Liver (tissue), 9 donors: ENCODE results near the gene TMX2. TPM values are rescaled to one million over a fixed set of nuclear protein-coding genes. Genes with fewer than 3 reads are reported as not detected.

Source experiments
- DNase-seq: peaks from one replicate; pipeline ENCODE4 v3.0.0-alpha.2; 2017; ENCODE audit warnings: low spot score
- H3K27ac ChIP-seq, 2 donors: one replicate each; pipeline ENCODE4 v1.7.0; 2013; ENCODE audit warnings: inconsistent platforms in 2 of 2, low read length in 2 of 2, control low read depth in 1 of 2, low read depth in 1 of 2, mild to moderate bottlenecking in 1 of 2
- H3K27me3 ChIP-seq, 4 donors: one replicate each; pipeline versions ENCODE4 v1.6.1 to v1.7.0; 2013; ENCODE audit warnings: low read length in 3 of 4, inconsistent platforms in 1 of 4, mild to moderate bottlenecking in 1 of 4, moderate library complexity in 1 of 4; ENCODE audit not compliant: control insufficient read depth in 4 of 4, insufficient read depth in 4 of 4
- H3K36me3 ChIP-seq, 4 donors: one replicate each; pipeline versions ENCODE4 v1.6.1 to v1.7.0; 2013; ENCODE audit warnings: low read length in 3 of 4, mild to moderate bottlenecking in 3 of 4, low read depth in 1 of 4, moderate library complexity in 1 of 4; ENCODE audit not compliant: control insufficient read depth in 4 of 4, insufficient read depth in 3 of 4
- H3K4me1 ChIP-seq, 4 donors: one replicate each; pipeline versions ENCODE4 v1.6.1 to v1.7.0; 2013; ENCODE audit warnings: low read length in 3 of 4, mild to moderate bottlenecking in 3 of 4, moderate library complexity in 1 of 4; ENCODE audit not compliant: control insufficient read depth in 4 of 4, insufficient read depth in 4 of 4
- H3K4me3 ChIP-seq, 3 donors: one replicate each; pipeline versions ENCODE4 v1.6.1 to v1.7.0; 2013; ENCODE audit warnings: low read length in 3 of 3, control low read depth in 1 of 3, low read depth in 1 of 3, mild to moderate bottlenecking in 1 of 3
- H3K9ac ChIP-seq, 2 donors: one replicate each; pipeline ENCODE4 v1.7.0; 2013; ENCODE audit warnings: low read length in 2 of 2, mild to moderate bottlenecking in 2 of 2, moderate library complexity in 2 of 2, control low read depth in 1 of 2, low read depth in 1 of 2
- H3K9me3 ChIP-seq, 4 donors: one replicate each; pipeline versions ENCODE4 v1.6.1 to v1.7.0; 2013; ENCODE audit warnings: low read length in 3 of 4; ENCODE audit not compliant: control insufficient read depth in 4 of 4
- EGR1 ChIP-seq, 2 donors: IDR thresholded peaks; 2 replicates each; pipeline ENCODE4 v1.6.1; 2016 to 2018; ENCODE audit warnings: antibody characterized with exemption in 2 of 2, low read depth in 2 of 2
- FOXA1 ChIP-seq: IDR thresholded peaks from 2 replicates; pipeline ENCODE4 v1.6.1; 2016; ENCODE audit warnings: antibody characterized with exemption
- HNF4A ChIP-seq, 2 donors: conservative IDR thresholded peaks; 2 replicates each; pipeline ENCODE4 v1.6.1; 2016; ENCODE audit warnings: antibody characterized with exemption in 2 of 2, mild to moderate bottlenecking in 2 of 2
- NR2F2 ChIP-seq: IDR thresholded peaks from 2 replicates; pipeline ENCODE4 v1.6.1; 2016; ENCODE audit warnings: antibody characterized with exemption
- RAD21 ChIP-seq, 2 donors: IDR thresholded peaks; 2 replicates each; pipeline ENCODE4 v1.6.1; 2016; ENCODE audit warnings: antibody characterized with exemption in 2 of 2, mild to moderate bottlenecking in 2 of 2
- RXRA ChIP-seq, 2 donors: IDR thresholded peaks; 2 replicates each; pipeline ENCODE4 v1.6.1; 2017 to 2018; ENCODE audit warnings: antibody characterized with exemption in 2 of 2, mild to moderate bottlenecking in 1 of 2
- WGBS: extraction: QIAGEN DNeasy Blood & Tissue Kit; methylation state at CpG from one replicate; pipeline ENCODE4 v1.1.7; 2013; 5-methylcytosine and 5-hydroxymethylcytosine counted together
- polyA plus RNA-seq, 2 donors: library from polyadenylated mRNA; stranded (reverse) in 1 of 2; unstranded in 1 of 2; fragments of 200-250 nt in 1 of 2; fragments of >200 nt in 1 of 2; fragmentation: Nextera tagmentation in 1 of 2; extraction: Ambion mirVana in 1 of 2; gene quantifications; one replicate each; pipeline versions ENCODE4 v1.2.1 to v1.2.3, GENCODE V29; 2013 to 2015
- total RNA-seq, 2 donors: library from RNA; depleted of rRNA; stranded (reverse); fragments of >200 nt; gene quantifications; one replicate each; pipeline ENCODE4 v1.2.3, GENCODE V29; 2014
- TF ChIP-seq, protein P1 (sequence below): IDR thresholded peaks from 2 replicates; pipeline ENCODE4 v1.6.1; 2016; ENCODE audit warnings: antibody characterized with exemption
- TF ChIP-seq, protein P2 (sequence below): IDR thresholded peaks from 2 replicates; pipeline ENCODE4 v1.6.1; 2016; ENCODE audit warnings: antibody characterized with exemption, mild to moderate bottlenecking
- TF ChIP-seq, protein P3 (sequence below): fragments of 150-350 bp; IDR thresholded peaks from 2 replicates; pipeline ENCODE4 v1.5.1; 2017; ENCODE audit warnings: improper control_type of control experiment, low read depth, low read length; ENCODE audit not compliant: missing input control
- donor health status: healthy.
- donor health status: healthy.
- donor health status: healthy.
- donor health status: healthy.
- donor health status: healthy.

Gene TMX2
- total and polyA plus RNA-seq, 4 donors = 43.3 to 70.9 (median 59.1) TPM

DNA sequence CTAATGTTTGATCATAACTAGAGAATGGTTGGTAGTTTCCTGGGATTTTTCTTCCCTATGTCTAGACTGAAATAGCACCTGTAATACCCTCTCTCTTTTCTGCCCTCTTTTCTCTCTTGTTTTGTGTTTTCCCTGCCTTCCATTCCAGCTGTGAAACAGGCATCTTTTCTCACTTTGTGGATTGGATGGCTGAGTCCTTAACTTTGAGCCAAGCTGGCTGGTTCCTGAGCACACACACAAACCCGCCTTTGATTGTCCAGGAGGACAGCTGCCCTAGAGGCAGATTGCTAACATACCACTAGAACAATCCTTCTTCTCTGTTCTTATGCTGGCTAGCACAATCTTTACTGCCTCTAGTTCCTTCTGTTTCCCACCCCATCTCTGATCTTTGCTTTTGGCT lies 66.9 kb downstream of the TMX2 start:
- Histone ChIP-seq H3K36me3 (no peaks in the 10 kb centered on the region), H3K9ac (peak overlapping the region; percentile 19 to 68), H3K27me3 (no peaks in the 10 kb centered on the region), H3K27ac (peak overlapping the region; percentile 86 to 87), H3K4me1 (peaks cover 16 to 69% (median 58%) of the 10 kb centered on the region in 4 donors), H3K9me3 (no peaks in the 10 kb centered on the region), H3K4me3 (no peak overlapping the region)
- WGBS = 21% methylated on average over 1 of the region's 1 CpG
- DNase-seq = no peak
- TF ChIP-seq NR2F2 (no peak), EGR1 (IDR thresholded peaks at IDR 0.05; ENCODE audit: low read depth in 2 of 2) (no peak), RAD21 (IDR thresholded peaks at IDR 0.05) (peak in 1 of 2 donors; percentile 36), HNF4A (conservative IDR thresholded peaks at IDR 0.05) (peak in 1 of 2 donors; percentile 16)
- TF ChIP-seq, protein P1, sequence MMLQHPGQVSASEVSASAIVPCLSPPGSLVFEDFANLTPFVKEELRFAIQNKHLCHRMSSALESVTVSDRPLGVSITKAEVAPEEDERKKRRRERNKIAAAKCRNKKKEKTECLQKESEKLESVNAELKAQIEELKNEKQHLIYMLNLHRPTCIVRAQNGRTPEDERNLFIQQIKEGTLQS = no peak
- TF ChIP-seq, protein P2, sequence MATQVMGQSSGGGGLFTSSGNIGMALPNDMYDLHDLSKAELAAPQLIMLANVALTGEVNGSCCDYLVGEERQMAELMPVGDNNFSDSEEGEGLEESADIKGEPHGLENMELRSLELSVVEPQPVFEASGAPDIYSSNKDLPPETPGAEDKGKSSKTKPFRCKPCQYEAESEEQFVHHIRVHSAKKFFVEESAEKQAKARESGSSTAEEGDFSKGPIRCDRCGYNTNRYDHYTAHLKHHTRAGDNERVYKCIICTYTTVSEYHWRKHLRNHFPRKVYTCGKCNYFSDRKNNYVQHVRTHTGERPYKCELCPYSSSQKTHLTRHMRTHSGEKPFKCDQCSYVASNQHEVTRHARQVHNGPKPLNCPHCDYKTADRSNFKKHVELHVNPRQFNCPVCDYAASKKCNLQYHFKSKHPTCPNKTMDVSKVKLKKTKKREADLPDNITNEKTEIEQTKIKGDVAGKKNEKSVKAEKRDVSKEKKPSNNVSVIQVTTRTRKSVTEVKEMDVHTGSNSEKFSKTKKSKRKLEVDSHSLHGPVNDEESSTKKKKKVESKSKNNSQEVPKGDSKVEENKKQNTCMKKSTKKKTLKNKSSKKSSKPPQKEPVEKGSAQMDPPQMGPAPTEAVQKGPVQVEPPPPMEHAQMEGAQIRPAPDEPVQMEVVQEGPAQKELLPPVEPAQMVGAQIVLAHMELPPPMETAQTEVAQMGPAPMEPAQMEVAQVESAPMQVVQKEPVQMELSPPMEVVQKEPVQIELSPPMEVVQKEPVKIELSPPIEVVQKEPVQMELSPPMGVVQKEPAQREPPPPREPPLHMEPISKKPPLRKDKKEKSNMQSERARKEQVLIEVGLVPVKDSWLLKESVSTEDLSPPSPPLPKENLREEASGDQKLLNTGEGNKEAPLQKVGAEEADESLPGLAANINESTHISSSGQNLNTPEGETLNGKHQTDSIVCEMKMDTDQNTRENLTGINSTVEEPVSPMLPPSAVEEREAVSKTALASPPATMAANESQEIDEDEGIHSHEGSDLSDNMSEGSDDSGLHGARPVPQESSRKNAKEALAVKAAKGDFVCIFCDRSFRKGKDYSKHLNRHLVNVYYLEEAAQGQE = no peak

DNA sequence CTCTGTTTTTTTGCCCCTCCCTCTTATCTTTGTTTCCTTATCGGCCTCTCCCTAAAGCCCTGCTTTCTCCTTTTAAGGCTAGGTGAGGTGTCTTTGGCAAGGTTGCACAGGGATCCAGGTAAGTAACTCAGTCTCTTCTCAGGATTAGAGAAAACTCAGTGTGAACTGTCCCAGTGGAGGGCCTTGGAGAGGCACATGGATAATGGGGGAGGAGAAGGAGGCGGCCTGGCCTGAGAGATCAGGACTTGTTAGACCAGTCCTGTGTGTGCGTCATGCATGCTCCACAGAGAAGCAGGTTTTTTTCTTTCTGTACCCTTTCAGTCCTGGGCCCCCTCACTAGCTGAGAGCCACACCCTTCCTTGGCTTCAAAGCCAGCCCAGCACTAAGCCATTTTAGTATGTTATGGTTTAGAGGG lies 69.1 kb downstream of the TMX2 start:
- H3K9ac ChIP-seq = no peak overlapping the region
- H3K4me1 ChIP-seq = peaks cover 19 to 54% (median 45%) of the 10 kb centered on the region in 4 donors
- H3K9me3 ChIP-seq = no peaks in the 10 kb centered on the region
- no peak overlapping the region for H3K4me3 ChIP-seq
- no peaks in the 10 kb centered on the region for H3K36me3 ChIP-seq
- DNase-seq = no peak
- WGBS = 84% methylated on average over 3 of the region's 3 CpGs
- peak overlapping the region in 1 of 2 donors; percentile 36 for H3K27ac ChIP-seq
- H3K27me3 ChIP-seq = no peaks in the 10 kb centered on the region
- no peak for TF ChIP-seq EGR1 (IDR thresholded peaks at IDR 0.05; ENCODE audit: low read depth in 2 of 2)

DNA sequence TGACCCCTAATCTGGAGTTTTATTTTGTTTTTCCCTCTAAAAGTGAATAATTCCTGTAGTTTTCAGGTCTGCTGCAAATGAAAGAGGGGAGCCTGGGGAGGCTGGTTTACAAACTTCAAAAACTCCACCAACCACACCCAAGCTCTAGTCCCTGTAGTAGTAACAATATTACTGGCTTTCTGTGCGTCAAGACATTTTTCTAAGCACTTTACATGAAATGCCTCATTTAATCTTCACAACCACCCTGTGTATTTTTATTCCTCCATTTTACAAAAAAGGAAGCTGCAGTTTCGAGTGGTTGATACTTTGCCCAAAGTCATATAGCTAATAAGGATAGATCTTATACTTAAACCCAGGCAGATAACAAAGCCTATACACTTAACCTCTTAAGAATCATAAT lies 72.7 kb downstream of the TMX2 start:
- no peak overlapping the region for H3K27ac ChIP-seq
- 79% methylated on average over 2 of the region's 2 CpGs for WGBS

More for the DNA sequence above, 72.7 kb downstream of the TMX2 start:
- H3K4me3 ChIP-seq = no peak overlapping the region
- no peaks in the 10 kb centered on the region for H3K9me3 ChIP-seq
- no peak for TF ChIP-seq RXRA (IDR thresholded peaks at IDR 0.05)
- no peak for TF ChIP-seq FOXA1
- TF ChIP-seq, protein P3, sequence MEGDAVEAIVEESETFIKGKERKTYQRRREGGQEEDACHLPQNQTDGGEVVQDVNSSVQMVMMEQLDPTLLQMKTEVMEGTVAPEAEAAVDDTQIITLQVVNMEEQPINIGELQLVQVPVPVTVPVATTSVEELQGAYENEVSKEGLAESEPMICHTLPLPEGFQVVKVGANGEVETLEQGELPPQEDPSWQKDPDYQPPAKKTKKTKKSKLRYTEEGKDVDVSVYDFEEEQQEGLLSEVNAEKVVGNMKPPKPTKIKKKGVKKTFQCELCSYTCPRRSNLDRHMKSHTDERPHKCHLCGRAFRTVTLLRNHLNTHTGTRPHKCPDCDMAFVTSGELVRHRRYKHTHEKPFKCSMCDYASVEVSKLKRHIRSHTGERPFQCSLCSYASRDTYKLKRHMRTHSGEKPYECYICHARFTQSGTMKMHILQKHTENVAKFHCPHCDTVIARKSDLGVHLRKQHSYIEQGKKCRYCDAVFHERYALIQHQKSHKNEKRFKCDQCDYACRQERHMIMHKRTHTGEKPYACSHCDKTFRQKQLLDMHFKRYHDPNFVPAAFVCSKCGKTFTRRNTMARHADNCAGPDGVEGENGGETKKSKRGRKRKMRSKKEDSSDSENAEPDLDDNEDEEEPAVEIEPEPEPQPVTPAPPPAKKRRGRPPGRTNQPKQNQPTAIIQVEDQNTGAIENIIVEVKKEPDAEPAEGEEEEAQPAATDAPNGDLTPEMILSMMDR = no peak
- no peak for DNase-seq
- H3K36me3 ChIP-seq = no peaks in the 10 kb centered on the region
- no peaks in the 10 kb centered on the region for H3K27me3 ChIP-seq
- no peak overlapping the region for H3K9ac ChIP-seq
- H3K4me1 ChIP-seq = peaks cover 19 to 42% (median 33%) of the 10 kb centered on the region in 4 donors
